Measurements from ENCODE around the gene MTIF3.

DNA sequence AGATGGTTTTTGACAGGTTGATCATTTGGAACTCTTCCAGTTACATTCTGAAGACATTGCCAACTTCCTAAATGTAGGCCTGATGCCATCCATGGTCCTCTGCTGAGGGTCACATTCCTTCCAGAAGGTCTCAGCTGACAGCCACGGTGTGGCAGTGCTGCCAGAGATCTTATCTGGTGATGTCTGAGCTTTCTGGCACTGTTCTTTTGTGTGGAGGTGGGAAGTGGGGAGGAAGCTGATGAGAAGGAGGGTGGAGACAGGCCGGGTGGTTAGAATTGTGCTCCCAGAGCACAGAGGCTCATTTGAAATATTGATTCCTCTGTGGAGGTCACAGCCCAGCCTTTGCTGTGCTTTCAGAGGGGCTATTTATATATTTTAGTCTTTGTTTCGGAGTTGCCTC is 16.1 kb upstream of the MTIF3 start:
- no peak for TF ChIP-seq POLR2A (IDR thresholded peaks at IDR 0.05; ENCODE audit: low read depth, low read length)
- no peak for TF ChIP-seq TAF1 (IDR thresholded peaks at IDR 0.05; ENCODE audit: borderline replicate concordance, low read depth, low read length)
- TF ChIP-seq POLR2AphosphoS5 (IDR thresholded peaks at IDR 0.05; ENCODE audit: low read depth, low read length), result no peak

Data from GM12892 (cell line).